HG03108 (cell line): Measurements from ENCODE around the gene SFR1.

Source experiments
- ATAC-seq: cut with Tn5 transposase; IDR thresholded peaks from one replicate; pipeline ENCODE4 v1.9.1; 2021; ENCODE audit warnings: moderate library complexity; ENCODE audit not compliant: unreplicated experiment

Gene SFR1, protein sequence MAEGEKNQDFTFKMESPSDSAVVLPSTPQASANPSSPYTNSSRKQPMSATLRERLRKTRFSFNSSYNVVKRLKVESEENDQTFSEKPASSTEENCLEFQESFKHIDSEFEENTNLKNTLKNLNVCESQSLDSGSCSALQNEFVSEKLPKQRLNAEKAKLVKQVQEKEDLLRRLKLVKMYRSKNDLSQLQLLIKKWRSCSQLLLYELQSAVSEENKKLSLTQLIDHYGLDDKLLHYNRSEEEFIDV

DNA sequence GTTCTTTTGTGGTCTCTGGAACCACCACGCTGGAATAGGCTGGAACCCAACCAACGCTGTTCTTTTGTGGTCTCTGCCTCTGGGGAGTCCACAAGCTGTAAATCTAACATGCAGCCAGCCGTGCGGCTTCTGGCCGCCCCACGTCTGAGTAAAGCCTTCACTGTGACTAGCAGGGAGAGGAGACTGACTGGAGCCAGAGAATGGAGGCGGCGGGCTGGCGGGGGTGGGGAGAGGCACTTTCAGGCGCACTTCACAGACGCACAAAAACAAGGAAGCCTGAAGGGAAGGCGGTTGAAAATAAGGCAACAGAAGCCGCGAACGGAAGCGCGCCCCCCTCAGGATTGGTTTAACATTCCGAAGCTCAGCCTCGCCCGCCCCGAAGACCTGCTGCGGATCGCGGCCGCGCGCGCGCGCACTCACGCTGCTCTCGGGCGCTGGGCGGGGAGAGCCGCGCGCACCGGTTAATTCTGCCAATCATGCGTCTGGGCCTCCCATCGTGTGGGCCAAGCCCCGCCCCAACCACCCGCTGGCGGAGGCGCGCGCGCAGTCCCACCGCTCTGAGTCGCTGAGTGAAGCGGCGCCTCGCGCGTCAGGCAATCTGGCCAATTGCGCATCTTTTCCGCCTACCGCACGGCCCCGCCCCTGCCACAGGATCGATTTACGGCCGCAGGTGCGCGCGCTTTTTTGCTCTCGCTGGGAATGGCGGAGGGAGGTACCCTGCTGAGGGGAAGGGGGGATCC, at the start of gene SFR1:
SFR1 (plus strand) TSS at position 687 of the 740 bp plus-strand sequence; CDS start at position 700, 13 bp downstream.
- ATAC-seq, result peak; percentile 91

- ATAC-seq, result no peak
Observed at GRCh38 chr10:104072786-104073185, 49.2 kb upstream of the SFR1 start.

DNA sequence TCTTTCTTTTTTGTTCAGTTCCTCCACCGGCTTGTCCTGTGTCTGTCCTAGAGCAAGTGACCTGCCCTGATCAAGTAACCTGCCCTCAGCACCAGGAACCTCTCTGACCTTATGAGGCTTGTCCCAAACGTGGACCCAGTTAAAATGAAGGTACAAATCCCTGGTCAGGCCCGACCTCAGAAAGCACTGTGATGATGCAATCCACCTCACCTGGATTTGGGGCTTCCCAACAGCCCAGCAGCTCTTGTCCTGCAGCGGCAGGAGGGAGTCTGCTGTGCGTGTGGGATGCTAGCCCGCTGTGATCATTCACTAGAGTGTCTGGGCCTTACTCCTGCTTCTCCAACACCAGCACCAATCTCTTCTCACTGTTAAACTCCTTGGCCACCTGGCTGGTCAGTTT, 47.5 kb upstream of the SFR1 start:
- ATAC-seq, result no peak

DNA sequence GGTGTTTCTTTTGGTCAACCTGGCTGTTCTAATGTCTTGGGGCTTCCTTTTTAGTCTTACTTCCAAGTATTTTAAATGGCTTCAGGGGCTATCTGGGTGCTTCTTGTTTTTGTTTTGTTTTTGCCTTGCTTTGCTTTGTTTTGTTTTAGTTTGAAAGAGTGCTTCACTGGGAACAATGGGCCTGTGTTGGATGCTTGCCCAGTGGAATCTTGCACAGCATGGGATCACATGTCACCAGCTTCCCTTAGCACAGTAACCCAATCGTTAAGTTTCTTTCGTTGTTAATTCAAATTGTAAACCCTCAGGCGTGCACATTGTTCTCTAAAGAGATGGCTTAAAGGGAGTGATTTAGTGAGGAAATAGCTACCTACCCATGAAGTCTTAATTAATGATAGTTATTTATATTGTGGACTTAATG, 45.2 kb upstream of the SFR1 start:
- ATAC-seq, result no peak

- ATAC-seq, result no peak
Observed at GRCh38 chr10:104077247-104077646, 44.7 kb upstream of the SFR1 start.

DNA sequence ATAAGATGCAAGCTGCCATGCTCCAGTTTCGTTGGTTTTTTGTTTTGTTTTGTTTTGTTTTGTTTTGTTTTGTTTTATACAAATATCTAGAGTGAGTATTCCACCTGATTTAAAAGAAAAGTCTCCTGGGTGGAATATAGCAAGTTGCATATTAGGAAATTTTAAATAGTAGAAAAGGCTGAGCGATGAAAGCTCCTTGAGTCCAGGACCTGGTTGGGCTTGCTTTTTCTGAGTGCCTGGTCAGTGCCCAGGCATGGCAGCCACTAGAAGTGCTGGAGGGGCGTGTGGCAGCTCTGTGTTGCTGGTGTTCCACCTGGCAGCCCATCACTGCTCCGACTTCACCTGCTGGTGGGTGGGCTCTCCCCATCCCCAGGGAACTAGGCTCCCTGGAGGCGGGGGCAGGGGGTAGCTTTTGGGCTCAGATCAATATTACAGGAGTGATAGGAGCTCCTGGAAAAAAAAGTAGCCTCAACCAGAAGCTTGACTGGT, 44.3 kb upstream of the SFR1 start:
- ATAC-seq, result no peak

GRCh38 chr10:104080762-104081161, 41.2 kb upstream of the SFR1 start:
- no peak for ATAC-seq

- no peak for ATAC-seq
Observed at GRCh38 chr10:104081998-104082397, 40.0 kb upstream of the SFR1 start.

- no peak for ATAC-seq
Observed at GRCh38 chr10:104084482-104085142, 37.4 kb upstream of the SFR1 start.

- ATAC-seq, result no peak
Observed at GRCh38 chr10:104085801-104086400, 36.1 kb upstream of the SFR1 start, which contains the start of gene COL17A1. Gene COL17A1 (minus strand): TSS chr10:104085880. CDS start chr10:104080673, 5,207 bp downstream.

- no peak for ATAC-seq
Observed at GRCh38 chr10:104088239-104088638, 33.7 kb upstream of the SFR1 start.

DNA sequence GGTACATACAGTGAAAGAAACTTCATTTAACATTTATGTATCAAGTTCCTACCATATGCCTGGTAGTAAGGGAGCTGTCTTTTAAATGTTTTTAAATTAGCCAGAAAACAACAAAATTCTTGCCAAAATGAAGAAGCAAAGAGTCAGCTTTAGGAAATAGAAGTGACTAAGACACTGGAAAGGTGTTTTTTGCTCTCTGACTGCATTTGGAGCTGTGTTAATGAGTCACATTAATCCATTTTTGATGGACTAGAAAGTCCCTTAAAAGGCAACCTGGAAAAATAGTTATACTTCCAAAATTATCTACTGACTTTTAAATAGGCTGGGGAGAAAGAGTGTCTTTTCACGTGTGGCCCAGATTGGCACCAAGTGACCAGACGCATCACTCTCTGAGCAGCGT, 32.4 kb upstream of the SFR1 start:
- no peak for ATAC-seq

DNA sequence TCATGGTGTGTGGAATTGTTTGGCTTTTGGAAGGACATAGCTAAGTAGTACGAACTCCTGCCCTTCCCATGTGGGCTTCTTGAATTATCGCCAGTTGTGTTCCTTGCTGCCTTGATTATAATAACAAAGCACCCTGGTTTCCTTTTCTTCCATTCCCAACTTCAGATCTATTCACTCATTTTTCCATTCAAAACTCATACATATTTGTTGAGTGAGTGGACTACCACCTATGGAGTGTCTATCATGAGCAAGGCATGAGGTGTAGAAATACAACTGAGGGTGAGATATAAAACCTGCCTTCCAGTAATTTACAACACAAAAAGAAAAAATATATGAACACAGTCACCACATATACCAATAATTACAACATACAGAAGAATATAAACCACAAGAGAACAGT, 31.4 kb upstream of the SFR1 start:
- ATAC-seq, result no peak

DNA sequence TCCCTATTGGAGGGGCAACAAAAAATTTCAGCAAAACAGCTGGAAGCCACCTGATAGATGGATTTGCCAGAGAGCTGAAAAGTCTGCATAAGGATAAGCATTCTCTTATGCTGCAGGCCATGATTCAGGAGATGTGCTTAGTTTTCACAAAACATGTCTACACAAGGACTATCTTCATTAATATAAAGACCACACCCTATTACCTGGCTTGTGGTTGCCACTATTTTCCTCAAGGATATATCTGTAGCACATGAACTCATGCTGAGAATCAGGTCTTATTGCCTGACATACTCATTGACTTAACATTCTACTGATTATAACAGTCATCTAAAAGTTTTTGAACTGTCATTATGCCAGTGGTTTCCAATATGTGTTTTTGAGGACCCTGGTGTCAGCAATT, 29.2 kb upstream of the SFR1 start:
- no peak for ATAC-seq

GRCh38 chr10:104096692-104097091, 25.3 kb upstream of the SFR1 start:
- ATAC-seq, result no peak

GRCh38 chr10:104098358-104098925, 23.5 kb upstream of the SFR1 start:
- no peak for ATAC-seq

- no peak for ATAC-seq
Observed at GRCh38 chr10:104099269-104099668, 22.7 kb upstream of the SFR1 start.

DNA sequence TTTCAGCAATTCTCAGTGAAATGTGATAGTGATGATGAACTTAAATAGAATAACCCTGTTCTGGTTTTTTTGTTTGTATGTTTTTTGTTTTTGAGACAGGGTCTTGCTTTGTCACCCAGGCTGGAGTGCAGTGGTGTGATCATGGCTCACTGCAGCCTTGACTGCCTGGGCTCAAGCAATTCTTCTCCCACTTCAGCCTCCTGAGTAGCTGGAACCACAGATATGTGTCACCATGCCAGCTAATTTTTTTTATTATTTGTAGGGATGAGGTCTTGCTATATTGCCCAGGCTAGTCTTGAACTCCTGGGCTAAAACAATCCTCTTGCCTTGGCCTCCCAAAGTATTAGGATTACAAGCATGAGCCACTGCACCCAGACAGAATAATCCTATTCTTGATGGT, 22.0 kb upstream of the SFR1 start:
- no peak for ATAC-seq

GRCh38 chr10:104100795-104101194, 21.2 kb upstream of the SFR1 start:
- no peak for ATAC-seq

- ATAC-seq, result no peak
Observed at GRCh38 chr10:104101902-104102301, 20.1 kb upstream of the SFR1 start.

- no peak for ATAC-seq
Observed at GRCh38 chr10:104103956-104104355, 18.0 kb upstream of the SFR1 start.
